H1 (cell line): ENCODE measurements around the gene TMEM273. TPM values are rescaled to one million over a fixed set of nuclear protein-coding genes. Genes with fewer than 3 reads are reported as not detected.
A peak's percentile ranks its signal among the peaks of the same experiment; 100 is the strongest.

Source experiments
- CTCF ChIA-PET: fragments of 300-600 bp; sonication (Branson Sonifier 250); formaldehyde crosslinking; loops from one replicate; lab custom pipeline; 2021; ENCODE audit not compliant: partially characterized antibody; lab: Charles Lee
- POLR2A ChIA-PET: fragments of 300-600 bp; sonication (Branson Sonifier 250); formaldehyde crosslinking; loops from one replicate; lab custom pipeline; 2021; ENCODE audit warnings: inconsistent platforms; ENCODE audit not compliant: partially characterized antibody; lab: Charles Lee
- DNase-seq, 2 experiments: peaks; one replicate each; pipeline versions ENCODE4 v3.0.0 to v3.0.0-alpha.2; 2010 to 2022; ENCODE audit warnings: low spot score in 2 of 2, low read depth in 1 of 2, mixed read lengths in 1 of 2
- FAIRE-seq: peaks from 2 replicates; lab custom pipeline; 2011; peaks lifted over from hg19 to GRCh38; lab: Jason Lieb, UNC
- H2AFZ ChIP-seq: 2 replicates; pipeline ENCODE4 v1.8.1; 2012; ENCODE audit warnings: low read length, inconsistent platforms
- H2AK5ac ChIP-seq: 2 replicates; pipeline ENCODE4 v1.6.1; 2013; ENCODE audit warnings: low read depth, low read length
- H2BK120ac ChIP-seq: replicated peaks from 2 replicates; pipeline ENCODE3; 2013; ENCODE audit warnings: low read depth, low read length, inconsistent platforms
- H2BK12ac ChIP-seq: 2 replicates; pipeline ENCODE4 v1.6.1; 2013; ENCODE audit warnings: low read depth, low read length
- H2BK15ac ChIP-seq: 2 replicates; pipeline ENCODE4 v1.6.1; 2013; ENCODE audit warnings: low read length
- H2BK20ac ChIP-seq: 2 replicates; pipeline ENCODE4 v1.6.1; 2013; ENCODE audit warnings: low read length
- H2BK5ac ChIP-seq: 2 replicates; pipeline ENCODE4 v1.6.1; 2013; ENCODE audit warnings: low read depth, low read length
- H3K14ac ChIP-seq: 2 replicates; pipeline ENCODE4 v1.6.1; 2013; ENCODE audit warnings: inconsistent platforms; ENCODE audit not compliant: insufficient read length
- H3K18ac ChIP-seq: 2 replicates; pipeline ENCODE4 v1.6.1; 2013; ENCODE audit warnings: low read length; ENCODE audit errors: extremely low read depth
- H3K23ac ChIP-seq: 2 replicates; pipeline ENCODE4 v1.6.1; 2013; ENCODE audit warnings: inconsistent platforms; ENCODE audit not compliant: insufficient read length
- H3K23me2 ChIP-seq: 2 replicates; pipeline ENCODE4 v1.6.1; 2013; ENCODE audit warnings: low read depth, low read length
- H3K27ac ChIP-seq: 2 replicates; pipeline ENCODE4 v1.6.1; 2011; ENCODE audit warnings: low read depth, low read length, inconsistent platforms
- H3K27me3 ChIP-seq, 4 experiments: replicated peaks in 1 of 4; 1 replicate in 1 of 4; 2 replicates in 3 of 4; pipeline versions ENCODE4 v1.6.1 to v1.8.1; 2011 to 2013; ENCODE audit warnings: low read length in 3 of 4, mild to moderate bottlenecking in 3 of 4, inconsistent platforms in 2 of 4, mixed read lengths in 2 of 4, moderate library complexity in 1 of 4; ENCODE audit not compliant: control insufficient read depth in 3 of 4, insufficient read depth in 3 of 4; ENCODE audit errors: extremely low read depth in 1 of 4
- H3K36me3 ChIP-seq, 4 experiments: 2 replicates each; pipeline versions ENCODE4 v1.6.1 to v1.8.1; 2011 to 2013; ENCODE audit warnings: mild to moderate bottlenecking in 4 of 4, low read length in 3 of 4, moderate library complexity in 2 of 4, control low read depth in 1 of 4, inconsistent platforms in 1 of 4; ENCODE audit not compliant: insufficient read depth in 4 of 4, control insufficient read depth in 2 of 4
- H3K4ac ChIP-seq: replicated peaks from 2 replicates; pipeline ENCODE3; 2013; ENCODE audit warnings: low read length, low read depth, mixed read lengths, inconsistent platforms; ENCODE audit not compliant: insufficient read length
- H3K4me1 ChIP-seq, 4 experiments: replicated peaks in 1 of 4; 1 replicate in 1 of 4; 2 replicates in 3 of 4; pipeline versions ENCODE4 v1.6.1 to v1.8.1; 2011 to 2013; ENCODE audit warnings: low read length in 3 of 4, inconsistent platforms in 2 of 4, mixed read lengths in 1 of 4; ENCODE audit not compliant: insufficient read depth in 4 of 4, control insufficient read depth in 3 of 4
- H3K4me2 ChIP-seq, 2 experiments: 2 replicates each; pipeline versions ENCODE4 v1.6.1 to v1.8.1; 2011 to 2013; ENCODE audit warnings: low read depth in 2 of 2, low read length in 2 of 2, control low read depth in 1 of 2, inconsistent platforms in 1 of 2, mild to moderate bottlenecking in 1 of 2; ENCODE audit not compliant: insufficient read depth in 1 of 2
- H3K4me3 ChIP-seq, 4 experiments: fragments of 200-600, 300-600 bp in 1 of 4; sonication (generic), shearing (Covaris generic), sonication (Bioruptor Twin) in 1 of 4; 2 replicates each; pipeline versions ENCODE4 v1.5.1 to v1.8.1; 2011 to 2016; ENCODE audit warnings: low read length in 4 of 4, low read depth in 3 of 4, control low read depth in 2 of 4, inconsistent platforms in 2 of 4, mild to moderate bottlenecking in 2 of 4, mixed read lengths in 1 of 4, moderate library complexity in 1 of 4; ENCODE audit not compliant: insufficient read depth in 2 of 4; ENCODE audit errors: extremely low read depth in 1 of 4
- H3K56ac ChIP-seq: replicated peaks from 2 replicates; pipeline ENCODE3; 2013; ENCODE audit warnings: low read depth, mild to moderate bottlenecking, mixed read lengths, low read length, inconsistent platforms; ENCODE audit not compliant: insufficient read length
- H3K79me1 ChIP-seq: 2 replicates; pipeline ENCODE4 v1.6.1; 2013; ENCODE audit warnings: low read depth, low read length, control low read depth
- H3K79me2 ChIP-seq, 2 experiments: 2 replicates each; pipeline versions ENCODE4 v1.6.1 to v1.8.1; 2012 to 2013; ENCODE audit warnings: low read length in 2 of 2, mild to moderate bottlenecking in 2 of 2, inconsistent platforms in 1 of 2; ENCODE audit not compliant: insufficient read depth in 2 of 2, control insufficient read depth in 1 of 2
- H3K9ac ChIP-seq, 4 experiments: replicated peaks in 1 of 4; 1 replicate in 1 of 4; 2 replicates in 3 of 4; pipeline versions ENCODE4 v1.6.1 to v1.8.1; 2011 to 2013; ENCODE audit warnings: low read depth in 3 of 4, low read length in 3 of 4, control low read depth in 2 of 4, mild to moderate bottlenecking in 2 of 4, moderate library complexity in 2 of 4, inconsistent platforms in 1 of 4; ENCODE audit errors: extremely low read depth in 1 of 4
- H3K9me3 ChIP-seq, 2 experiments: 2 replicates each; pipeline versions ENCODE4 v1.6.1 to v1.8.1; 2012 to 2013; ENCODE audit warnings: mild to moderate bottlenecking in 2 of 2, moderate library complexity in 2 of 2, control low read depth in 1 of 2, inconsistent platforms in 1 of 2, low read depth in 1 of 2, low read length in 1 of 2, mixed read lengths in 1 of 2; ENCODE audit not compliant: insufficient read depth in 2 of 2
- H4K20me1 ChIP-seq, 2 experiments: replicated peaks in 1 of 2; 2 replicates each; pipeline versions ENCODE3 to v1.8.1; 2011 to 2013; ENCODE audit warnings: inconsistent platforms in 2 of 2, low read length in 2 of 2, mild to moderate bottlenecking in 1 of 2; ENCODE audit not compliant: insufficient read depth in 2 of 2, control insufficient read depth in 1 of 2
- H4K5ac ChIP-seq: 2 replicates; pipeline ENCODE4 v1.6.1; 2013; ENCODE audit warnings: low read length, low read depth, mixed read lengths, inconsistent platforms; ENCODE audit not compliant: insufficient read length
- H4K8ac ChIP-seq: 2 replicates; pipeline ENCODE4 v1.8.0; 2013; ENCODE audit warnings: mild to moderate bottlenecking, moderate library complexity, low read length, inconsistent platforms; ENCODE audit not compliant: insufficient read depth; ENCODE audit errors: extremely low read depth
- H4K91ac ChIP-seq: replicated peaks from 2 replicates; pipeline ENCODE3; 2013; ENCODE audit warnings: low read length, mixed read lengths, inconsistent platforms; ENCODE audit not compliant: insufficient read length
- RAD21 ChIP-seq, 2 experiments: IDR thresholded peaks in 1 of 2; conservative IDR thresholded peaks in 1 of 2; 2 replicates each; pipeline ENCODE4 v1.6.1; 2011; ENCODE audit warnings: low read depth in 2 of 2, low read length in 2 of 2, improper control_type of control experiment in 1 of 2, inconsistent platforms in 1 of 2, mild to moderate bottlenecking in 1 of 2, moderate library complexity in 1 of 2
- RNF2 ChIP-seq: fragments of 200-900, 300-1000 bp; sonication (generic); IDR thresholded peaks from 2 replicates; pipeline ENCODE4 v1.7.1; 2016; ENCODE audit warnings: borderline replicate concordance, low read depth, mild to moderate bottlenecking, antibody characterized with exemption, low read length; ENCODE audit not compliant: poor library complexity, severe bottlenecking; ENCODE audit errors: missing control alignments
- SRF ChIP-seq: IDR thresholded peaks from 2 replicates; pipeline ENCODE4 v1.6.1; 2011; ENCODE audit warnings: mild to moderate bottlenecking, low read depth, low read length, moderate library complexity
- WGBS, 2 experiments: shearing (Covaris generic) in 1 of 2; methylation state at CpG; one replicate each; pipeline versions ENCODE4 v1.1.6 to v1.1.7; 2013 to 2015; ENCODE audit warnings: low lambda C conversion rate in 2 of 2, mixed read lengths in 2 of 2, inconsistent platforms in 1 of 2, low coverage in 1 of 2, missing lambda C conversion rate in 1 of 2; ENCODE audit not compliant: insufficient replicate concordance in 2 of 2, insufficient coverage in 1 of 2, insufficient read length in 1 of 2; ENCODE audit errors: extremely low coverage in 1 of 2, missing lambda C conversion rate in 1 of 2; 5-methylcytosine and 5-hydroxymethylcytosine counted together
- polyA plus RNA-seq, 7 experiments: library from polyadenylated mRNA; depleted of rRNA in 3 of 7; stranded (reverse) in 5 of 7; unstranded in 2 of 7; fragments of >200 nt in 5 of 7; fragments of 200-250 nt in 2 of 7; gene quantifications; 1 replicate in 5 of 7; 2 replicates in 1 of 7; 4 replicates in 1 of 7; pipeline versions ENCODE4 v1.2.1 to v1.2.3, GENCODE V29; 2011 to 2013; ENCODE audit warnings: missing spikeins in 2 of 7, mixed read lengths in 2 of 7
- total RNA-seq: library from RNA; stranded (reverse); fragmentation: NEBNext Ultra II Directional; extraction: Animal tissue kit (Norgen Biotek cat#: 25700); gene quantifications from 2 replicates; pipeline ENCODE4 v1.2.1, GENCODE V29; 2021

TMEM273 gene
- total and polyA plus RNA-seq, 2 of the 8 experiments (the other 6 are each of a cell fraction or from before 2014, with no cell fraction given), result not detected

- Histone ChIP-seq H4K91ac (no peak overlapping the region), H3K4me1 (no peaks in the 10 kb centered on the region; a peak in 1 of 7 replicates), H3K18ac (no peak overlapping the region), H3K23me2 (no peaks in the 10 kb centered on the region), H3K14ac (no peak overlapping the region), H2BK12ac (no peak overlapping the region), H4K8ac (no peak overlapping the region), H3K79me1 (no peaks in the 10 kb centered on the region), H3K4me3 (no peak overlapping the region), H2BK15ac (no peak overlapping the region), H3K4ac (no peak overlapping the region), H2BK20ac (no peak overlapping the region), H3K4me2 (no peak overlapping the region), H3K27me3 (no peaks in the 10 kb centered on the region; a peak in 1 of 7 replicates), H3K9ac (no peak overlapping the region), H3K9me3 (no peaks in the 10 kb centered on the region), H3K27ac (no peak overlapping the region), H2AFZ (no peak overlapping the region), H3K36me3 (no peaks in the 10 kb centered on the region), H3K23ac (no peak overlapping the region), H4K20me1 (no peaks in the 10 kb centered on the region), H3K79me2 (no peaks in the 10 kb centered on the region), H4K5ac (no peak overlapping the region), H2AK5ac (no peak overlapping the region), H2BK120ac (no peak overlapping the region), H3K56ac (no peak overlapping the region), H2BK5ac (no peak overlapping the region)
- ChIA-PET POLR2A (no interaction called here), CTCF (interaction anchor here (0.8 to 2.0 kb wide), 5 partner anchors 9 to 512 kb away, joined by 3 to 8 read pairs (median 5); no protein-coding TSS in a partner anchor)
- FAIRE-seq, result no peak
- WGBS, 2 experiments, result 85% methylated on average over 6 of the region's 6 CpGs; no CpG with 5 or more reads in 1 of the 2 experiments
- TF ChIP-seq RAD21 (IDR thresholded peaks at IDR 0.05 in 1 of 2, conservative IDR thresholded peaks at IDR 0.05 in 1 of 2; ENCODE audit: low read depth in 2 of 2, low read length in 2 of 2) (no peak), RNF2 (no peak), SRF (no peak)
- peak in 1 of 2 experiments; percentile 30 for DNase-seq
Measured at GRCh38 chr10:49170632-49171325, 17.4 kb downstream of the TMEM273 start.
